GM23248 (cell line): ENCODE measurements around the gene DENND1A. TPM values are rescaled to one million over a fixed set of nuclear protein-coding genes. Genes with fewer than 3 reads are reported as not detected.

Experiments
- DNase-seq: peaks from one replicate; pipeline ENCODE4 v3.0.0-alpha.2; 2015
- H2AFZ ChIP-seq: fragments of 200-600 bp; sonication (generic); 2 replicates; pipeline ENCODE4 v1.6.1; 2016; ENCODE audit warnings: antibody characterized with exemption
- H3F3A ChIP-seq: fragments of 200-600 bp; sonication (generic); 2 replicates; pipeline ENCODE4 v1.6.1; 2016; ENCODE audit warnings: mild to moderate bottlenecking, antibody characterized with exemption, mixed run types; ENCODE audit not compliant: insufficient read depth
- H3K27ac ChIP-seq: fragments of 200-600 bp; sonication (generic); 2 replicates; pipeline ENCODE4 v1.5.1; 2016; ENCODE audit warnings: mild to moderate bottlenecking
- H3K27me3 ChIP-seq: fragments of 200-600 bp; sonication (generic); replicated peaks from 2 replicates; pipeline ENCODE4 v1.6.1; 2016; ENCODE audit warnings: mild to moderate bottlenecking; ENCODE audit not compliant: insufficient read depth
- H3K36me3 ChIP-seq: fragments of 200-600 bp; sonication (generic); 2 replicates; pipeline ENCODE4 v1.6.1; 2016; ENCODE audit warnings: low read depth, mild to moderate bottlenecking
- H3K4me1 ChIP-seq: fragments of 200-600 bp; sonication (generic); 2 replicates; pipeline ENCODE4 v1.6.1; 2016; ENCODE audit warnings: mild to moderate bottlenecking; ENCODE audit not compliant: insufficient read depth
- H3K4me2 ChIP-seq: fragments of 200-600 bp; sonication (generic); one replicate; pipeline ENCODE4 v1.6.1; 2016; ENCODE audit warnings: mild to moderate bottlenecking; ENCODE audit not compliant: unreplicated experiment
- H3K4me3 ChIP-seq: fragments of 200-600 bp; sonication (generic); 2 replicates; pipeline ENCODE4 v1.5.1; 2016; ENCODE audit warnings: mild to moderate bottlenecking
- H3K79me2 ChIP-seq: fragments of 200-600 bp; sonication (generic); 2 replicates; pipeline ENCODE4 v1.6.1; 2016; ENCODE audit warnings: mild to moderate bottlenecking; ENCODE audit not compliant: insufficient read depth
- H3K9ac ChIP-seq: fragments of 200-600 bp; sonication (generic); 2 replicates; pipeline ENCODE4 v1.6.1; 2016; ENCODE audit warnings: mild to moderate bottlenecking
- H3K9me2 ChIP-seq: fragments of 200-600 bp; sonication (generic); 2 replicates; pipeline ENCODE4 v1.6.1; 2016; ENCODE audit warnings: mixed run types, mild to moderate bottlenecking, moderate library complexity; ENCODE audit not compliant: insufficient read depth
- H3K9me3 ChIP-seq: fragments of 200-600 bp; sonication (generic); one replicate; pipeline ENCODE4 v1.6.1; 2017; ENCODE audit warnings: low read depth
- H4K20me1 ChIP-seq: fragments of 200-600 bp; sonication (generic); 2 replicates; pipeline ENCODE4 v1.6.0; 2016; ENCODE audit not compliant: insufficient read depth
- EZH2 ChIP-seq: fragments of 200-600 bp; sonication (generic); IDR thresholded peaks from 2 replicates; pipeline ENCODE4 v1.6.1; 2018; ENCODE audit warnings: antibody characterized with exemption, mild to moderate bottlenecking; ENCODE audit not compliant: insufficient read depth, poor library complexity, severe bottlenecking
- EZH2phosphoT487 ChIP-seq: fragments of 200-600 bp; sonication (generic); IDR thresholded peaks from 2 replicates; pipeline ENCODE4 v1.6.1; 2018; ENCODE audit warnings: antibody characterized with exemption, moderate library complexity, mild to moderate bottlenecking, low read depth; ENCODE audit not compliant: insufficient read depth
- WGBS, 2 experiments: methylation state at CpG; one replicate each; pipeline ENCODE4 v1.1.6; 2015 to 2017; ENCODE audit warnings: low lambda C conversion rate in 2 of 2, low coverage in 1 of 2; ENCODE audit errors: missing lambda C conversion rate in 2 of 2; 5-methylcytosine and 5-hydroxymethylcytosine counted together
- in situ Hi-C: fragments of 300-500 bp; cut with MboI; formaldehyde crosslinking; loops from 2 replicates; pipeline ENCODE4 v1.15.0; 2020
- polyA plus RNA-seq: library from polyadenylated mRNA; unstranded; fragments of >200 nt; fragmentation: Nextera tagmentation; extraction: Ambion mirVana; gene quantifications from 2 replicates; pipeline ENCODE4 v1.2.1, GENCODE V29; 2016
- total RNA-seq: library from RNA; depleted of rRNA; stranded (reverse); fragments of >200 nt; shearing (Covaris generic); gene quantifications from 2 replicates; pipeline ENCODE4 v1.2.3, GENCODE V29; 2014

Gene DENND1A
- total and polyA plus RNA-seq, 2 experiments from 2014 or later: 13.2 to 16.4 TPM

DNA sequence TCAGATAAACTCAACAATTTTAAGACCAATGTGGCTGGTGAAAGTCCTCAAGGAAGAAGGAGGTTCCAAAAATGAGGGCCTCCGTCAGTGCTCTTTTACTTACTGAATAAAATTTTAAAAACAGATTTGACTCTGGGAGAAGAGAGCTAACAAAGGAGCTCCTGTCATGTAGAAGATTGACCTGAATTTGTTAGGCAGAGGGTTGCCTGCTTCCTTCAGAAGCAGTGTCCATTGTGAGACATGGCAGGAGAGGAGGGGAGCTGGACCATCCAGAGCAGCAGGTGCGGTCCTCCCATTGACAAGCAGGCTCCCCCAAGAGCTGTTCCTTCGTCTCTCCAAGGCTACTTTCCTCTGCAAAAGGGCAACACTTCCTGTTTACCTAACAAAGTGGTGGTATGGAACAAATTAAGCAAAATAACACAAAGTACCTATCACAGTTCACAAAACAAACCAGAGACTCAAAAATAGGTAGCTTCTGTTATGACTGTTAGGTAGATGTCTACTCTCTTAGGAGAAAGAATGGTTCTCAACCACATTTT lies 238.1 kb downstream of the DENND1A start:
- 89 to 97% methylated on average over 3 of the region's 3 CpGs for WGBS, 2 experiments
- no peak for DNase-seq

DNA sequence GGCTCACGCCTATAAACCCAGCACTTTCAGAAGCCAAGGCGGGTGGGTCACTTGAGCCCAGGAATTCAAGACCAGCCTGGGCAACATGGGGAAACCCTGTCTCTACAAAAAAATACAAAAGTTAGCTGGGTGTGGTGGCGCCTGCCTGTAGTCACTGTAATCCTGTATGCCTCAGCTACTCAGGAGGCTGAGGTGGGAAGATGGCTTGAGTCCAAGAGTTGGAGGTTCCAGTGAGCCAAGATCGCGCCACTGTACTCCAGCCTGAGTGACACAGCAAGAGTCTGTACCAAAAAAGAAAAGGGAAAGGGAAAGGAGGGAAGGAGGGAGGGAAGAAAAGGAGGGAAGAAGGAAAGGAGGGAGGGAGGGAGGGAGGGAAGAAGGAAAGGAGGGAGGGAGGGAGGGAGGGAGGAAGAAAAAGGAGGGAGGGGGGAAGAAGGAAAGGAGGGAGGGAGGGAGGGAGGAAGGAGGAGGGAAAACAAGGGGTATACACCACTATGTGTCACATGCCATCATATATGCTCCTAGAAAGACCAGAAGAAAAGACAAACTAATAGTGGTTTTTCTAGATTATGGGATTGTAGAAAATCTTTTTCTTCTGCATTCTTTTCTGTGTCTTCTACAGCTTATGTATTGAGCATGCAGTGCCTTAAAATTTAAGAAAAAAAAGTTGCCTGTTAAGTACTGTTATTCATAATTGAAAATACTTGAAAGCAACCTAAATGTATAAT lies 240.1 kb downstream of the DENND1A start:
- no peaks in the 10 kb centered on the region for H3K4me1 ChIP-seq
- in situ Hi-C loops: no loop called here

More for the DNA sequence above, 238.1 kb downstream of the DENND1A start:
- no peak overlapping the region for H3K4me3 ChIP-seq
- TF ChIP-seq EZH2 (no peak), EZH2phosphoT487 (no peak)
- peaks cover 4% of the 10 kb centered on the region; the same call in 1 of the 2 replicates for H3K4me1 ChIP-seq
- no peak overlapping the region for H2AFZ ChIP-seq
- no peaks in the 10 kb centered on the region for H3K9me2 ChIP-seq
- no peaks in the 10 kb centered on the region for H3K27me3 ChIP-seq
- in situ Hi-C loops: no loop called here
- H3K9me3 ChIP-seq: no peaks in the 10 kb centered on the region
- no peak overlapping the region for H3K4me2 ChIP-seq
- no peaks in the 10 kb centered on the region for H3K36me3 ChIP-seq
- no peaks in the 10 kb centered on the region for H3K79me2 ChIP-seq
- H3F3A ChIP-seq: no peaks in the 10 kb centered on the region
- no peak overlapping the region for H3K9ac ChIP-seq
- no peak overlapping the region for H3K27ac ChIP-seq
- 0 out of 2 replicates have a peak, but pooled peaks cover 3% of the 10 kb centered on the region for H4K20me1 ChIP-seq

DNA sequence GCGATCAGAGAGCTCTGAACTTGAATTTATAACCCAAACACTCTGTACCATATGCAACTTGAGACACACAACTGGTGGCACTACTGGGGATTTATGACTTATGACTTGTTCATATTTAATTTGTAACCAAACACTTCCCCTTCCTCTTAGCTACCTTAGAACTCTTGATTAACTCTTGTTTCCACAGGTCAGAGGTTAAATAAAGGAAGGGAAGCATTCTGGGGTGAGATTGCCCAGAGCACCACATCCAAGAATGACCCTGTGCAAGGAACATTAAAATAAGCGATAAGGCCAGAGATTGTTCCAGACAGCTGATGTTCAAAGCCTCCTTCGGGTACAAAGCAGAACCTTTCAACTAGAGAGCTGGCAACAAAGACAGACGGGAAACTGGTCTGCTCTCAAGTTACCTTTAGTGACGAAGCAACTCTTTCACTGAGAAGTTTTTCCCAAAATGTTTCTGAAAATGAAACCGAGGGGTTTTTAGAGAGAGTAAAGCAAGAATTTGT lies 242.6 kb downstream of the DENND1A start:
- H3K9me3 ChIP-seq: no peaks in the 10 kb centered on the region
- no peak overlapping the region for H3K27ac ChIP-seq
- no peak for TF ChIP-seq EZH2phosphoT487
- no peak for TF ChIP-seq EZH2
- H3K79me2 ChIP-seq: no peaks in the 10 kb centered on the region
- no peak overlapping the region for H2AFZ ChIP-seq
- no peaks in the 10 kb centered on the region for H3K9me2 ChIP-seq
- no peak for DNase-seq
- no peaks in the 10 kb centered on the region for H3F3A ChIP-seq
- no peaks in the 10 kb centered on the region for H3K27me3 ChIP-seq
- no peak overlapping the region for H3K9ac ChIP-seq
- in situ Hi-C loops: no loop called here
- H3K4me3 ChIP-seq: no peak overlapping the region
- H4K20me1 ChIP-seq: no peaks in the 10 kb centered on the region
- no peak overlapping the region for H3K4me2 ChIP-seq
- peaks cover 4% of the 10 kb centered on the region; the same call in 1 of the 2 replicates for H3K4me1 ChIP-seq
- WGBS, 2 experiments: 89 to 92% methylated on average over 6 of the region's 6 CpGs
- H3K36me3 ChIP-seq: no peaks in the 10 kb centered on the region

More for the DNA sequence above, 240.1 kb downstream of the DENND1A start:
- no peak overlapping the region for H3K4me2 ChIP-seq
- H3K27me3 ChIP-seq: no peaks in the 10 kb centered on the region
- no peaks in the 10 kb centered on the region for H3K9me2 ChIP-seq
- no peak overlapping the region for H2AFZ ChIP-seq
- no peaks in the 10 kb centered on the region for H3K9me3 ChIP-seq
- no peak overlapping the region for H3K9ac ChIP-seq
- TF ChIP-seq EZH2phosphoT487: no peak
- no peak overlapping the region for H3K27ac ChIP-seq
- H3K79me2 ChIP-seq: no peaks in the 10 kb centered on the region
- H4K20me1 ChIP-seq: 0 out of 2 replicates have a peak, but pooled peaks cover 3% of the 10 kb centered on the region
- no peaks in the 10 kb centered on the region for H3K36me3 ChIP-seq
- WGBS, 2 experiments: 94 to 95% methylated on average over 5 of the region's 5 CpGs
- no peak overlapping the region for H3K4me3 ChIP-seq
- H3F3A ChIP-seq: no peaks in the 10 kb centered on the region
- DNase-seq: no peak

DNA sequence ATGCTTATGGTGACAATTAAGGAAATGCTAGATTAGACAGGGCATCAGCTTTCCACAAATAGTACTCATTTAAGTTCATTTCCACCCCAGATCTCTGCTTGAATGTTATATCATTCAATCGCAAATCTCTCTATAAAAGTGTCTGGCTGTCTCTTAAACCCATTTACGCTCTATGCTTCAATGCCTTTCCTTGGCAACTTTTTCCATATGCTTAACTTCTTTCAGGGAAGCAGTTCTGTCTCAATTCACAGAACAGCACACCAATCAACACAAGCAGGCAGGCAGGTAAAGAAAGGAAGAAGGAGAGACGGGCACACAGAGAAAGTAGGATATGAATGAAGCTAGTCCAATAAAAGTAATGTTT lies 243.1 kb downstream of the DENND1A start:
- WGBS, 2 experiments: 96 to 98% methylated on average over 3 of the region's 3 CpGs
- Histone ChIP-seq H3K9me2 (no peaks in the 10 kb centered on the region), H3K27me3 (no peaks in the 10 kb centered on the region), H3F3A (no peaks in the 10 kb centered on the region), H3K4me3 (no peak overlapping the region), H2AFZ (no peak overlapping the region), H3K4me1 (peaks cover 4% of the 10 kb centered on the region; the same call in 1 of the 2 replicates), H3K9me3 (no peaks in the 10 kb centered on the region), H3K79me2 (no peaks in the 10 kb centered on the region), H3K9ac (no peak overlapping the region), H3K4me2 (no peak overlapping the region), H4K20me1 (no peaks in the 10 kb centered on the region), H3K27ac (no peak overlapping the region), H3K36me3 (no peaks in the 10 kb centered on the region)
- TF ChIP-seq EZH2 (no peak), EZH2phosphoT487 (no peak)
- in situ Hi-C loops: no loop called here
- no peak for DNase-seq
